GM10847 (cell line): Measurements from ENCODE around the gene ABCG5.

ENCODE experiments used
- POLR2A ChIP-seq: IDR thresholded peaks from 2 replicates; pipeline ENCODE4 v1.6.1; 2011; ENCODE audit not compliant: insufficient read length; ENCODE audit errors: extremely low read depth

ABCG5 gene

DNA sequence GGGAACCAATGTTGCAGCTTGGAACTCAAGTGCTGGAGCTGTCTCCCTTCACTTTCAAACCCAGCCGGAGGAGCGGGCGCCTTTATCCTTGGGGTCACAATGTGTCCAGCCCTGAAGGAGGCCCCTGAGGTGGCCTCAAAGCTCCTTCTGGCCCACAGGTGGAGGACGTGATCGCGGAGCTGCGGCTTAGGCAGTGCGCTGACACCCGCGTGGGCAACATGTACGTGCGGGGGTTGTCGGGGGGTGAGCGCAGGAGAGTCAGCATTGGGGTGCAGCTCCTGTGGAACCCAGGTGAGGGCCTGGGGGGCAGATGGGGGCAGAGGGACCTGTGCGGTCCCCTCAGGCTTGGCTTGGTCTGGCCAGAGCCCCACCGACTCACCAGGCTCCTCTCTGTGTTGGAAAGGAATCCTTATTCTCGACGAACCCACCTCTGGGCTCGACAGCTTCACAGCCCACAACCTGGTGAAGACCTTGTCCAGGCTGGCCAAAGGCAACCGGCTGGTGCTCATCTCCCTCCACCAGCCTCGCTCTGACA lies 13.6 kb upstream of the ABCG5 start:
- TF ChIP-seq POLR2A = no peak

DNA sequence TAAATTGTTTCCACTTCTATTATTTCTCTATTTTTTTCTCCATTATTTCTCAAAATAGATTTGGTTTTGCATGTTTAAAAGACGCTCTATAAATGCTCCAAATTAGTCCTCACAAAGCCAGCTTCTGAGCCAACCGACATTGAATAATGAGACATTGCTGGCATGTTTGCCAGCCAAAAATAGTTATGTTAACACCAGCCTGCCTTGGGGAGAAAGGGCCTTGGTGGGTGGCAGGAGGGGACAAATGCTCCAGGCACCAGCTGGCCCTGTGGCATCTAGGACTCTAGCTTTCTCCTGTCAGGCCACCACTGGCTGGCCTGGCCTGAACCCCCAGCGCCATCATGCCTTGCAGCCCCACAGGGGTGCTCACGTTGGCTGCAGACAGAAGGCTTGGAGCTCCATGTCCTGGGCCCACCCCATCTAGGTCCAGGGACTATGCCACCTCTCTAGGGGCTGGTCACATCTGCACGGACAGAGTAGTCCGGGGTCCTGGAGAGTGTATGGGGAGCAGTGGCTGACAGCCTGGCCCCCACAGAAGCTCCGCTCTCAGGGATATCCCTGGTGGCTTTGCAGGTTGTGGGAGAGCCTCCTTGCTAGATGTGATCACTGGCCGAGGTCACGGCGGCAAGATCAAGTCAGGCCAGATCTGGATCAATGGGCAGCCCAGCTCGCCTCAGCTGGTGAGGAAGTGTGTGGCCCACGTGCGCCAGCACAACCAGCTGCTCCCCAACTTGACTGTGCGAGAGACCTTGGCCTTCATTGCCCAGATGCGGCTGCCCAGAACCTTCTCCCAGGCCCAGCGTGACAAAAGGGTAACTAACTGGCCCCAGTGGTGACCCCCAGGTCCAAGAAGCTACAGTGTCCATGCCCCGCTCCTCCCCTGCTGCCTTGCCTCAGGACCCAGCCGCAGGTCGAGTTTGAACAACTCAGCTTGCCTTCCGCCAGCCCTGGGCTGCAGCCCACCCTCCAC lies 12.7 kb upstream of the ABCG5 start:
- no peak for TF ChIP-seq POLR2A

DNA sequence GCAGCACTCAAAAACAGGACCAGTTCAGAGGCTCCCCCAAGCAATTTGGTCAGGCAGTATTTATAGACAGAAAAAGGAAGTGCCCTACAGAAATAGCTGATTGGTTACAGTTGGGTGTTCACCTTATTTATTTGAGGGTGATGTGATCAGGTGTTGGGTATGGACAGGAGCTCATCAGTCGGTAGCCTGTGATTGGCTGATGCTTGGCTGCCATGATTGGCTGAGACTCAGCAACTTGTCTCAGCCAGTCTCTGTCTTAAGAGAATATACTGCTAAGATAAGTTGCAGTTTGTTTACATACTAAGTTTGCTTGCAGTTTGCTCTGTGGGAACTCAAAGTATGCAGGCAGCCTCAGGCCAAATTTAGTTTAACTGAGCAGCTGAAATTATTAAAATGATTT lies 9.6 kb upstream of the ABCG5 start:
- no peak for TF ChIP-seq POLR2A

DNA sequence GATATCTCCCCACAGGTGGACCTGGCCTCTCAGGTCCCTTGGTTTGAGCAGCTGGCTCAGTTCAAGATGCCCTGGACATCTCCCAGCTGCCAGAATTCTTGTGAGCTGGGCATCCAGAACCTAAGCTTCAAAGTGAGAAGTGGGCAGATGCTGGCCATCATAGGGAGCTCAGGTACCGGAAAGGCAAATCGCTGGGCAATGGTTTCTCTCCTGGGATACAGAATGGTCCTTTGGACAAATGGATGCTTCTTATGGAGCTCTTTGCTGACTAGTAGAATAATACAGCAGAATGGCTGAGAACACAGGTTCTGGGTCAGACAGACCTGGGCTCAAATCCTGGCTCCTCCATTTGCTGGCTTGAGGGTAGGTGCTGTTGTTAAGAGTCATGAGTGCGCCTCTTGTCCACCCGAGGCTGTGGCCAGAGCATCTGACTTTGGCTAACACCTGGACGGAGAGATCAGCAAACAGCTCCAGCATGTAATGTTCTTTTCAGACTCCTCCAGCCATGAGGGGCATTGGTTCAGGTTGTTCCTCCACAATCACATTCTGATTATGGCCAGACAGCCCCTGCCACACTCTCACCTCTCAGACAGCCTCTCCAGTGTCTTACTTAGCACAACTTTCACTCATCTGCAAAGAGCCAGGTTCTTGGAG lies 7.6 kb upstream of the ABCG5 start:
- TF ChIP-seq POLR2A = no peak

DNA sequence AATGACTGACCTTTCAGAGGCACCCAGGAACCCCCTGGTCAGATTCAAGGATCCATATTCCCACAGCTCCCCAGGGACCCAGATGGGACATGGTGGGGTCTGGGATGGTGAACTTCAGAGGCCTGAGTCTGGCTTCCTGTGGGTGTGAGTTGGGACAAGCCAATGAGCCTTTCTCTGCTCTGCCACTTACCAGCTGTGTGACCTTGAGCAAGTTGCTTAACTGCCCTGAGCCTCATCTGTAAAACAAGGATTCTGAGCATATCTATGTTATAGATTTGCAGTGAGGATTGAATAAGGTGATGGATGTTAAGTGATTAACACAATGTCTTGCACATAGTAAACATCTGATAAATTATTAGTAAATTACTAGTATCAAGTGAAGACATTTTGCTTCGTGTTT lies 6.5 kb upstream of the ABCG5 start:
- TF ChIP-seq POLR2A = no peak

DNA sequence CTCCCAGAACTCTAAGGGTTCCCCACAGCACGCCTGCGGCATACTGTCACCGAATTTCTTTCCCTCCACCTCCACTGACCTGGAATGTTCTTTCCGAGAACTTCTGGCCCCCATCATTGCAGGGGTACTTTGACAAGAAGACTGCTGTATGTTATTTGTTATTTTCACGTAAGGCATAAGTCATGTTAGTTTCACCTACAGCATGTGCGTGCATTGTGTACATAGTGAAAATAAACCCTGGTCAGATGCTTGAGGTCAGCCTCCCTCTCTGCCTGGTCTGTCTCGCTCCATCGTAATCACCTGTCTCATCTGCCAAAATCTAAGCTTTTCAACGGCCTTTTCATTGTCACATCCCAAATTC lies 4.2 kb upstream of the ABCG5 start:
- TF ChIP-seq POLR2A = no peak

DNA sequence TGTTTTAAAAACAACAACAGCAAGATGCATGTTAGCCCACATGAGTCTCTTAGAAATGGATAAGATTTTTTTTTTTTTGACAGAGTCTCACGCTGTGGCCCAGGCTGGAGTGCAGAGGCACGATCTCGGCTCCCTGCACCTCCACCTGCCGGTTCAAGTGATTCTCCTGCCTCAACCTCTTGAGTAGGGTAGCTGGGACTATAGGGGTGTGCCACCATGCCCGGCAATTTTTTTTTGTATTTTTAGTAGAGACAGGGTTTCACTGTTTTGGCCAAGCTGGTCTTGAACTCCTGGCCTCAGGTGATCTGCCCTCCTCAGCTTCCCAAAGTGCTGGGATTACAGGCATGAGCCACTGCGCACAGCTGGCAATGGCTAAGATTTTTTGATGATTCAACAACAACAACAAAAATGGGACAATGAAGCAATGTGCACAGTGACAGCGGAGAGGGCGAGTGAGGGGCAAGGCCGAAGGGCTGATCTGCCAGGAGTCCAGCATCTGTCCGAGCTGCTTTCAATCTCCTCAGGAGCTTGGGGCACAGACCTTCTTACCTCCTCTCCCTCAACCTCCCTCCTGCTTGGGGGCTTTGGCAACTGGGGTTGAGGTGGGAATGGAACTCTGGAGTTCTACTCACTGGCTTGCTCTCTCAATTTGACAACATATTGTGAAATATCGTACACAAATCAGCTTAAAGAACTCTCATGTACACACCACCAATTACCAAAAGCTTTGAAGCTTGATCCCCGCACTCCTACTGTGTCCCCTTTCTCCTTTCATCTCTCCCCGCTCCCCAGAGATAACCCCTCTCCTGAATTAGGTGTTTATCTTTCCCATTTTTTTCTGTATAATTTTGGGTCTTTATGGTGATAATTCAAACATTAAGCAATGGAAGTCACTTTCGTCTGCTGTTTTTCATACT lies 3.6 kb upstream of the ABCG5 start:
- no peak for TF ChIP-seq POLR2A

DNA sequence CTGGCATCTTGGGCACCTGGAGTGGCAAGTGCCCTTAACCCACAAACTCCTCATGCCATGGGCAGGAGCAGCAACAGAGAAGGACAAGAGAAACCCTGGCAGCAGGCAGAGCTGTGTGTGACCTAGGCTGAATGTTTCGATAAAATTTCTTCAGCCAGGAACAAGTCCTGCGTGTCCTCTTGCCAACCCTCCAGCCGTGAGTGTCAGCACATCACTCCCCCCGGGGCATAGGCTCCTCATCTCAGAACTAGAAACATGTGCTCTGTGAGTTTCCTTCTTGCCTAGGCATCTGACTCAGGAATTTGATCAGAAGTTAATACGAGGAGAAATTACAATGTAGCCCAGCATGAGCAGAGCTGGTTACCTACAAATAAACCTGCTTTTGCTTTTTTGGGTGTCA lies 2.3 kb upstream of the ABCG5 start:
- TF ChIP-seq POLR2A = no peak

DNA sequence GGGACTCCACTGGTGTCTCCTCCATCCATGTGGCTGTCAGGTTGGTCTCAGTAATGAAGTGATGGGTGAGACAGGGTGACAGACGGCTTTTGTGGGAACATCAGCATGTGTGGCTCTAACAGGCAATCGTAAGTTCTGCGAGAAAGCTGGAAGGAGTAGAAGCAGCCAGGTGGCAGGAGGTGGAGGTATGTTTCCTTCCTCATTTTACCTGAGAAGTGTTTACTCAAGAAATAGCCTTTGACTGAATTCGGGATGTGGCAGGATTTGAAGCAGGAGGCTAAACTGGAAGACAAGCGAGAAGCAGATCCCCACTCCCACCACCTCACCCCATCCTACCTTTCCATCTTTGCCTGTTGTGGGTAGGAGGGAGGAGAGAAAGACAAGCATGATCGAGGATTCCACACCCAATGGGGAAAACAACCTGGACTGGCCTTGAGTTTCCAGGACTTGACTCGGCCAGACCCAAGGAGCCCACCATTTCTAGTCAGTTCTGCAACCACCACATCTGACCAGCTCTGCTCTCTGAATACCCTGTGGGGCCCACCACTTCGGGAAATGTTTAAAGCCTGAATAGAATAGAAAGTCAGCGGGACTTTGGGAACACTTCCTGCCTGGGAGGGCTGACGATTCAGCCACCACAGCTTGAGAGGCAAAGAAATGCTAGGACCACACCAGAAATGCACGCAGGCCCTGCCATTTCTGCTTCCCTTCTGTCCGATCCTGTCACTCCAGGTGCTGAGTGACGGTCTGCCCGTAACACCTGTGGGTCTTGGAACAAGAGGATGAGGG lies 1.3 kb upstream of the ABCG5 start:
- no peak for TF ChIP-seq POLR2A

DNA sequence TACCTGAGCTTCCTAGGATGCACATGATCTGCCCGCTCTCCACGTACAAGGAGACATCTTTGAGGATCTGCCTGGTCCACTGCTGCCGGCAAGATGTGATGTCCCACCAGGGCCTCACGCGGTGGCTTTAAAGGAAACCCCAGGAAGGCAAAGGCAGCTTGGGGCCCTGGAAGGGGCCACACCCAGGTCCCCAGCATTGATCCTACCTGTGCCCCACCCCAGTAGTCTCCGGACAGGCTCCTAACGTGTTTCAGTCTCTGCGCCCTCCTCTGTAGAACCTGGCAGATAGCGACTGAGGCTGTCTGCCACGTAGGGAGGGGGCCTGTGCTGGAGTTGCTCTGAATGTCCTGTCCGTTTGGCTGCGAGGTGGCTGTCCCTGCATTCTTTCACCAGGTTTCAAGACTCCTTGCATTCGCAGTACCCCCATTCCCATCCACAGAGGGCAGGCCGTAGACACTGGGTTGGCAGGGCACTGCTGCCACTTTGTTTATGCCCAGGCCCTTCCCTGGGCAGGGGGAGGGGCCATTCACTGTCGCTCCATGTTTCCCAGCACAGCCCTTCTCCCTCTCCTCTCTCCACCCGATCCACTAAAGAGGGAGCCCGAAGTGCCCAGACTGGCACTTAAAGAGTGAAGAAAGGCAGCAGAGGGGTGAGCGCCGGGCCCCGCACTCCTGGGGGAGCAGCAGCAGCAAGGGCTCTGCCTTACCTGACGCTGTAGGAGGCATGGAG lies 644 bp downstream of the ABCG5 start:
- no peak for TF ChIP-seq POLR2A

DNA sequence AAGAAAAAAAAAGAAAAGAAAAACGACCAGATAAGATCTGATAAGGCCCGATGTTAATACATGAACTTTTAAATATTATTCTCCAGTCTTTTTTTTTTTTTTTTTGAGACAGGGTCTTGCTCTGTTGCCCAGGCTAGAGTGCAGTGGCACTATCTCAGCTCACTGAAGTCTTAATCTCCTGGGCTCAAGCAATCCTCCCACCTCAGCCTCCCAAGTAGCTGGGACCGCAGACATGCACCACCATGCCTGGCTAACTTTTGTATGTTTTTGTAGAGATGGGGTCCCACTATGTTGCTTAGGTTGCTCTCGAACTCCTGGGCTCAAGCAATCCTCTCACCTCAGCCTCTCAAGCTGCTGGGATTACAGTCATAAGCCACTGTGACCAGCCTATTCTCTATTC lies 1.6 kb downstream of the ABCG5 start:
- TF ChIP-seq POLR2A = no peak

DNA sequence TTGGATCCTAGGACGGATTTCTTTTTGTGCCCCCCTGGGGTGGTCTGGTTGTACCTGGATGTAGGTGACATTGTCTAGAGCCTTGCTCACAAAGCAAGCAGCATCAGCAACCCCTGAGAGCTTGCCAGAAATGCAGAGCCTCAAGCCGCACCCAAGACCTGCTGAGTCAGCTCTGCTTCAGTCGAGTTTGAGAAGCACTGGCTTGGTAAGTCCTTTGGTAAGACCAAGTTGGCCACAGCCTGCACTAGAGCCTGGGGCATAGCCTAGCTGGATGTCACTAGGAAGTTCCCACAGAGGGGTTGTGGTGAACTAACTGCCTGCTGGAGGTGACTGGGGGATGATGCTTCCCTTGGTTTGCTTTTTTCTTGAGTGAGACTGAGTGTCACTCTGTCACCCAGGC lies 6.2 kb downstream of the ABCG5 start:
- no peak for TF ChIP-seq POLR2A

DNA sequence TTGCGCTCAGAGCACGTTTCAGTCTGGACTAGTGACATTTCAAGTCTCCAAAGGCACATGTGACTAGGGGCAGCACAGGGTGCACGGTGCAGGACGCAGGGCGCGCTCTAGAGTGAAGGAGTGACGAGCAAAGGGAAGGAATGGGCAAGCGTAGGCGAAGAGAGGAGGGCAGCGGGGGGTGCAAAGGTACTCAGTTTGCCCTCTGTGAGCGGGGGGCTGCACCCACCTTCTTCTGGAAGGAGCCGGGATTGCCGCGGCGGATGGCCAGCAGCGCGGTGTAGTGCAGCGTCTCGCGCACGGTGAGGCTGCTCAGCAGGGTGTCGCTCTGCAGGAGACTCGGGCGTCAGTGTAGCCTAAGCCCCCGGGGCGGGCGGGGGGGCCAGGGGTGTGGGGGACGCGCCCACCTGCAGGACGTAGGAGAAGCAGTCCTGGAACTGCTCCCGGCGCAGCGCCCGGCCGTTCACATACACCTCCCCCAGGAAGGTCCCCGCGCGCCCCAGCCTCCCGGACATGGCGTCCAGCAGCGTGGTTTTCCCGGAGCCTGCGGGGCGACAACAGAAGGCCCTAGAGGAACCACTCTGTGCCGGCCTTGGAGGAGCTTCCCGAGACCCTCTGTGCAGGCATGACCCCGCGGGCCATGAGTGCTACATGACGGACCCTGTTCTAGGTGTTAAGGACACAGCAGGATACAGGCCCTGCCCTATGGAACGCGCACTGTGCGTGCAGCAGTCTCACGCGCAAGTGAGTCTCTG lies 6.9 kb downstream of the ABCG5 start:
- TF ChIP-seq POLR2A = no peak
